Panc1 (cell line): Measurements from ENCODE around the gene STXBP4. TPM values are rescaled to one million over a fixed set of nuclear protein-coding genes. Genes with fewer than 3 reads are reported as not detected.

ENCODE experiments used
- ATAC-seq: fragments of 200-7000 bp; cut with Tn5 transposase; 2 replicates; pipeline ENCODE4 v1.9.1; 2020; ENCODE audit warnings: mild to moderate bottlenecking, moderate library complexity
- BruUV-seq: library from RNA; stranded (reverse); fragments of 400-500 nt; replicated peaks from 2 replicates; lab custom pipeline; 2021; lab: Mats Ljungman, UMichigan
- CTCF ChIA-PET: fragments of 300-600 bp; sonication (Branson Sonifier 250); formaldehyde crosslinking; loops from one replicate; lab custom pipeline; 2022; ENCODE audit warnings: antibody characterized with exemption; lab: Charles Lee
- POLR2A ChIA-PET: fragments of 300-600 bp; sonication (Branson Sonifier 250); formaldehyde crosslinking; loops from one replicate; lab custom pipeline; 2022; ENCODE audit warnings: antibody characterized with exemption; lab: Charles Lee
- DNase-seq: peaks from one replicate; pipeline ENCODE4 v3.0.0-alpha.2; 2010; ENCODE audit warnings: low read depth, low spot score
- H3K27ac ChIP-seq: 2 replicates; pipeline ENCODE4 v1.5.1; 2011; ENCODE audit warnings: mild to moderate bottlenecking, low read length, inconsistent platforms
- H3K27me3 ChIP-seq: fragments of 200-500 bp; sonication (Bioruptor generic); 2 replicates; pipeline ENCODE4 v1.6.0; 2014; ENCODE audit warnings: low read length, inconsistent platforms; ENCODE audit not compliant: control insufficient read depth, insufficient read depth
- H3K36me3 ChIP-seq: fragments of 200-500 bp; sonication (Bioruptor generic); 2 replicates; pipeline ENCODE4 v1.5.1; 2014; ENCODE audit warnings: inconsistent platforms, mild to moderate bottlenecking, low read length, moderate library complexity; ENCODE audit not compliant: control insufficient read depth, insufficient read depth
- H3K4me1 ChIP-seq: 2 replicates; pipeline ENCODE4 v1.5.1; 2011; ENCODE audit warnings: inconsistent platforms, mild to moderate bottlenecking, low read length, moderate library complexity; ENCODE audit not compliant: control insufficient read depth, insufficient read depth
- H3K4me3 ChIP-seq, 2 experiments: 2 replicates each; pipeline ENCODE4 v1.5.1; 2011 to 2012; ENCODE audit warnings: low read depth in 2 of 2, low read length in 2 of 2, mild to moderate bottlenecking in 2 of 2, inconsistent platforms in 1 of 2, moderate library complexity in 1 of 2
- H3K9me3 ChIP-seq: fragments of 200-500 bp; sonication (Bioruptor generic); 2 replicates; pipeline ENCODE4 v1.5.1; 2014; ENCODE audit warnings: low read depth, mild to moderate bottlenecking, inconsistent platforms, low read length, moderate library complexity; ENCODE audit not compliant: control insufficient read depth, insufficient read depth
- POLR2AphosphoS5 ChIP-seq: IDR thresholded peaks from 2 replicates; pipeline ENCODE4 v1.6.1; 2012; ENCODE audit warnings: mild to moderate bottlenecking, low read depth, low read length, moderate library complexity
- SIN3A ChIP-seq: IDR thresholded peaks from 2 replicates; pipeline ENCODE4 v1.6.1; 2012; ENCODE audit warnings: low read depth, mild to moderate bottlenecking, low read length, moderate library complexity, borderline replicate concordance; ENCODE audit not compliant: insufficient read depth
- TCF7L2 ChIP-seq: IDR thresholded peaks from 2 replicates; pipeline ENCODE4 v1.6.1; 2011; ENCODE audit warnings: mild to moderate bottlenecking, low read depth, low read length, inconsistent platforms
- in situ Hi-C: cut with HindIII; loops from 2 replicates; pipeline ENCODE4 v1.10.0; 2016; ENCODE audit warnings: low sequenced_read_pairs, low pct_unique_long_range_greater_than_20kb
- intact Hi-C: fragments of 100-400 bp; cut with micrococcal nuclease; formaldehyde crosslinking; loops from one replicate; pipeline ENCODE4 v1.10.0; 2022; ENCODE audit not compliant: unreplicated experiment
- total RNA-seq: library from RNA; stranded (reverse); gene quantifications from one replicate; pipeline ENCODE4 v1.2.1, GENCODE V29; 2021; ENCODE audit not compliant: unreplicated experiment
- TF ChIP-seq, protein P1 (sequence below), 2 experiments: IDR thresholded peaks; 2 replicates each; pipeline ENCODE4 v1.6.1; 2011 to 2012; ENCODE audit warnings: low read depth in 2 of 2, control low read depth in 1 of 2, low read length in 1 of 2, mild to moderate bottlenecking in 1 of 2, moderate library complexity in 1 of 2; ENCODE audit not compliant: insufficient read depth in 1 of 2
- TF ChIP-seq, protein P2 (sequence below): fragments of 450-650 bp; IDR thresholded peaks from 2 replicates; pipeline ENCODE4 v1.5.1; 2017; ENCODE audit warnings: mild to moderate bottlenecking

STXBP4 gene
- total RNA-seq, 1 experiment from 2014 or later = 12.8 TPM

DNA sequence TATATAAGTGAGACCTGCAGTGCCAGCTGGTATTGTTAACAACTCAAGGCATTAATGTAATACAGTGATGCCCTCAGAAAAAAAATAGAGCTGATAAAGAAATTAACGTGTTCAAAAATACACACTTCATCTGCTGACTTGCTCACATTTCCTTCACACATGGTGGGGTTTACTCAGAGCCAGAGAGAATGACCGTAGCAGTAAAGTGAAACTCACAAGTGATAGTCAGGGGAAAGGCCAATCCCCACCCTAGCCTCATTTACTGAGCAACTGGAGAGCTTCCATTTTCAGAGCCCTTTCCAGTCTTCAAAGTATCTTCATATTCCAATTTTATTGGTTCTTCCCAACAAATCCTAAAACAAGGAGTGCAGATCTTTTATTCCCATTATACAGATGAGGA lies 222.2 kb downstream of the STXBP4 start:
- CTCF ChIA-PET = no interaction called here

DNA sequence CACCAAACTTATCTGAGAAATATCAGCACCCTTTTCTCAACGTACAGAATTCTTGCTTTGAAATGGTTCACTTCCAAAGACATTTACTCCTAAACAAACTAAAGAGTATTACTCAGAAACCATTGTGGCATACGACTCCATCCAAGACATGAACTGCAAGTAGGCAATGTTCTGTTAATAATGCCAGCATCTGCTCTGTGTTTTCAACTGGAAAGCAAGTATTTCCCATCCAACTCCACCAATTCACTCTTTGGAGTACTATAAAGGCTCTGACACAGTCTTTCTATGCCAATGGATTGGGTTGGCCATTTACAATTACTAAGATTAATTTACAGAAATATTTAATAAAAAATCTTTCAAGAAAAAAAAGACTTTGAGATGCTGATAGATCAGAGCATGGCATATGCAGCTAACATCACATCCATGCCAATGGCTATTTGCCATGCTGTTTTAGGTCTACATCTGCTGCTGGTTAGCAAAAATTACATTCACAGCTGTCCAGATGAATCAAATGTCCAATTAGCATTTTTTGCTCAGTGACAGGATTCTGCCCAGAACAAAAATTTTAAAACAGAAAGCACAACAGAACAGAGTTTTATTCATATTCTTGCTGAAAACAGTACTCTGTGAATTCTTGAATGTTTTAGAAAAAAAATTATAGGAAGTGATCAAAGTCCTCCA lies 230.3 kb downstream of the STXBP4 start:
- intact Hi-C loops = no loop called here
- Histone ChIP-seq H3K4me1 (no peaks in the 10 kb centered on the region), H3K27me3 (no peaks in the 10 kb centered on the region; the same call in 1 of the 2 replicates), H3K9me3 (no peaks in the 10 kb centered on the region), H3K36me3 (no peaks in the 10 kb centered on the region), H3K27ac (no peak overlapping the region), H3K4me3 (no peak overlapping the region)
- TF ChIP-seq TCF7L2 = no peak
- TF ChIP-seq, protein P1, sequence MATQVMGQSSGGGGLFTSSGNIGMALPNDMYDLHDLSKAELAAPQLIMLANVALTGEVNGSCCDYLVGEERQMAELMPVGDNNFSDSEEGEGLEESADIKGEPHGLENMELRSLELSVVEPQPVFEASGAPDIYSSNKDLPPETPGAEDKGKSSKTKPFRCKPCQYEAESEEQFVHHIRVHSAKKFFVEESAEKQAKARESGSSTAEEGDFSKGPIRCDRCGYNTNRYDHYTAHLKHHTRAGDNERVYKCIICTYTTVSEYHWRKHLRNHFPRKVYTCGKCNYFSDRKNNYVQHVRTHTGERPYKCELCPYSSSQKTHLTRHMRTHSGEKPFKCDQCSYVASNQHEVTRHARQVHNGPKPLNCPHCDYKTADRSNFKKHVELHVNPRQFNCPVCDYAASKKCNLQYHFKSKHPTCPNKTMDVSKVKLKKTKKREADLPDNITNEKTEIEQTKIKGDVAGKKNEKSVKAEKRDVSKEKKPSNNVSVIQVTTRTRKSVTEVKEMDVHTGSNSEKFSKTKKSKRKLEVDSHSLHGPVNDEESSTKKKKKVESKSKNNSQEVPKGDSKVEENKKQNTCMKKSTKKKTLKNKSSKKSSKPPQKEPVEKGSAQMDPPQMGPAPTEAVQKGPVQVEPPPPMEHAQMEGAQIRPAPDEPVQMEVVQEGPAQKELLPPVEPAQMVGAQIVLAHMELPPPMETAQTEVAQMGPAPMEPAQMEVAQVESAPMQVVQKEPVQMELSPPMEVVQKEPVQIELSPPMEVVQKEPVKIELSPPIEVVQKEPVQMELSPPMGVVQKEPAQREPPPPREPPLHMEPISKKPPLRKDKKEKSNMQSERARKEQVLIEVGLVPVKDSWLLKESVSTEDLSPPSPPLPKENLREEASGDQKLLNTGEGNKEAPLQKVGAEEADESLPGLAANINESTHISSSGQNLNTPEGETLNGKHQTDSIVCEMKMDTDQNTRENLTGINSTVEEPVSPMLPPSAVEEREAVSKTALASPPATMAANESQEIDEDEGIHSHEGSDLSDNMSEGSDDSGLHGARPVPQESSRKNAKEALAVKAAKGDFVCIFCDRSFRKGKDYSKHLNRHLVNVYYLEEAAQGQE (IDR thresholded peaks at IDR 0.05; ENCODE audit: insufficient read depth in 1 of 2, low read depth in 2 of 2, low read length in 1 of 2) = no peak
- TF ChIP-seq, protein P2, sequence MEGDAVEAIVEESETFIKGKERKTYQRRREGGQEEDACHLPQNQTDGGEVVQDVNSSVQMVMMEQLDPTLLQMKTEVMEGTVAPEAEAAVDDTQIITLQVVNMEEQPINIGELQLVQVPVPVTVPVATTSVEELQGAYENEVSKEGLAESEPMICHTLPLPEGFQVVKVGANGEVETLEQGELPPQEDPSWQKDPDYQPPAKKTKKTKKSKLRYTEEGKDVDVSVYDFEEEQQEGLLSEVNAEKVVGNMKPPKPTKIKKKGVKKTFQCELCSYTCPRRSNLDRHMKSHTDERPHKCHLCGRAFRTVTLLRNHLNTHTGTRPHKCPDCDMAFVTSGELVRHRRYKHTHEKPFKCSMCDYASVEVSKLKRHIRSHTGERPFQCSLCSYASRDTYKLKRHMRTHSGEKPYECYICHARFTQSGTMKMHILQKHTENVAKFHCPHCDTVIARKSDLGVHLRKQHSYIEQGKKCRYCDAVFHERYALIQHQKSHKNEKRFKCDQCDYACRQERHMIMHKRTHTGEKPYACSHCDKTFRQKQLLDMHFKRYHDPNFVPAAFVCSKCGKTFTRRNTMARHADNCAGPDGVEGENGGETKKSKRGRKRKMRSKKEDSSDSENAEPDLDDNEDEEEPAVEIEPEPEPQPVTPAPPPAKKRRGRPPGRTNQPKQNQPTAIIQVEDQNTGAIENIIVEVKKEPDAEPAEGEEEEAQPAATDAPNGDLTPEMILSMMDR = no peak
- TF ChIP-seq SIN3A = no peak
- TF ChIP-seq POLR2AphosphoS5 = no peak
- BruUV-seq = no TSS peak
- ATAC-seq = no peak
- DNase-seq = no peak
- ChIA-PET CTCF (no interaction called here), POLR2A (no interaction called here)
- in situ Hi-C loops = no loop called here

More for the DNA sequence above, 222.2 kb downstream of the STXBP4 start:
- TF ChIP-seq, protein P1 (IDR thresholded peaks at IDR 0.05; ENCODE audit: insufficient read depth in 1 of 2, low read depth in 2 of 2, low read length in 1 of 2) = no peak
- no peak for TF ChIP-seq POLR2AphosphoS5
- Histone ChIP-seq H3K36me3 (no peaks in the 10 kb centered on the region), H3K27ac (no peak overlapping the region), H3K4me1 (no peaks in the 10 kb centered on the region), H3K4me3 (no peak overlapping the region), H3K9me3 (no peaks in the 10 kb centered on the region), H3K27me3 (peaks cover 3% of the 10 kb centered on the region)
- no peak for DNase-seq
- no TSS peak for BruUV-seq
- ATAC-seq = no peak
- POLR2A ChIA-PET = no interaction called here
- intact Hi-C loops (no loop called here), in situ Hi-C loops (no loop called here)
